NT2/D1 (cell line): ENCODE results near the gene ENTPD1.

ENCODE experiments used
- DNase-seq: peaks from one replicate; pipeline ENCODE4 v3.0.0-alpha.2; 2011; ENCODE audit warnings: low read depth, low spot score
- H3K27me3 ChIP-seq: 2 replicates; pipeline ENCODE4 v1.6.0; 2011; ENCODE audit warnings: mild to moderate bottlenecking; ENCODE audit not compliant: insufficient read length, insufficient read depth
- H3K36me3 ChIP-seq: 2 replicates; pipeline ENCODE4 v1.6.1; 2011; ENCODE audit warnings: mild to moderate bottlenecking, low read length, mixed read lengths; ENCODE audit not compliant: insufficient read depth, insufficient read length
- H3K4me1 ChIP-seq: 2 replicates; pipeline ENCODE4 v1.5.1; 2011; ENCODE audit not compliant: insufficient read depth, insufficient read length
- H3K4me3 ChIP-seq: 2 replicates; pipeline ENCODE4 v1.5.1; 2011; ENCODE audit warnings: low read depth; ENCODE audit not compliant: insufficient read length
- H3K9ac ChIP-seq: 2 replicates; pipeline ENCODE4 v1.6.0; 2011; ENCODE audit warnings: low read depth; ENCODE audit not compliant: insufficient read length
- H3K9me3 ChIP-seq: 2 replicates; pipeline ENCODE4 v1.5.1; 2011; ENCODE audit warnings: mild to moderate bottlenecking, low read length; ENCODE audit not compliant: insufficient read depth
- SUZ12 ChIP-seq: IDR thresholded peaks from 2 replicates; pipeline ENCODE4 v1.6.1; 2011; ENCODE audit not compliant: insufficient read length, insufficient read depth; ENCODE audit errors: extremely low read depth
- YY1 ChIP-seq: IDR thresholded peaks from 2 replicates; pipeline ENCODE4 v1.6.1; 2011; ENCODE audit not compliant: insufficient read length, insufficient read depth
- ZNF274 ChIP-seq: IDR thresholded peaks from 2 replicates; pipeline ENCODE4 v1.6.1; 2011; ENCODE audit warnings: mild to moderate bottlenecking, low read depth, low read length

The ENTPD1 gene

GRCh38 chr10:95814011-95814727 lies 58.2 kb downstream of the ENTPD1 start:
- no peak overlapping the region for H3K4me3 ChIP-seq
- no peak for TF ChIP-seq SUZ12
- no peak for TF ChIP-seq ZNF274
- TF ChIP-seq YY1: no peak
- H3K27me3 ChIP-seq: no peaks in the 10 kb centered on the region
- no peak for DNase-seq
- no peaks in the 10 kb centered on the region for H3K36me3 ChIP-seq
- peaks cover 24% of the 10 kb centered on the region for H3K9me3 ChIP-seq
- no peaks in the 10 kb centered on the region for H3K4me1 ChIP-seq
- H3K9ac ChIP-seq: no peak overlapping the region

GRCh38 chr10:95815133-95815532 lies 59.2 kb downstream of the ENTPD1 start:
- H3K4me1 ChIP-seq: no peaks in the 10 kb centered on the region
- H3K9ac ChIP-seq: no peak overlapping the region
- no peak overlapping the region for H3K4me3 ChIP-seq

GRCh38 chr10:95815701-95816240 lies 59.8 kb downstream of the ENTPD1 start:
- Histone ChIP-seq H3K27me3 (no peaks in the 10 kb centered on the region), H3K36me3 (no peaks in the 10 kb centered on the region), H3K4me3 (no peak overlapping the region), H3K9me3 (peaks cover 10% of the 10 kb centered on the region), H3K9ac (no peak overlapping the region), H3K4me1 (no peaks in the 10 kb centered on the region)
- DNase-seq: no peak
- TF ChIP-seq ZNF274 (no peak), YY1 (no peak), SUZ12 (no peak)

More at GRCh38 chr10:95815133-95815532, 59.2 kb downstream of the ENTPD1 start:
- Histone ChIP-seq H3K36me3 (no peaks in the 10 kb centered on the region), H3K27me3 (no peaks in the 10 kb centered on the region), H3K9me3 (peaks cover 16% of the 10 kb centered on the region)
- DNase-seq: no peak
- TF ChIP-seq SUZ12 (no peak), YY1 (no peak), ZNF274 (no peak)

- TF ChIP-seq ZNF274: no peak
- TF ChIP-seq SUZ12: no peak
- no peak for TF ChIP-seq YY1
- Histone ChIP-seq H3K4me3 (no peak overlapping the region), H3K9me3 (no peaks in the 10 kb centered on the region), H3K9ac (no peak overlapping the region), H3K36me3 (no peaks in the 10 kb centered on the region), H3K27me3 (no peaks in the 10 kb centered on the region), H3K4me1 (no peaks in the 10 kb centered on the region)
- DNase-seq: no peak
Observed at GRCh38 chr10:95818010-95818409, 62.0 kb downstream of the ENTPD1 start.

DNA sequence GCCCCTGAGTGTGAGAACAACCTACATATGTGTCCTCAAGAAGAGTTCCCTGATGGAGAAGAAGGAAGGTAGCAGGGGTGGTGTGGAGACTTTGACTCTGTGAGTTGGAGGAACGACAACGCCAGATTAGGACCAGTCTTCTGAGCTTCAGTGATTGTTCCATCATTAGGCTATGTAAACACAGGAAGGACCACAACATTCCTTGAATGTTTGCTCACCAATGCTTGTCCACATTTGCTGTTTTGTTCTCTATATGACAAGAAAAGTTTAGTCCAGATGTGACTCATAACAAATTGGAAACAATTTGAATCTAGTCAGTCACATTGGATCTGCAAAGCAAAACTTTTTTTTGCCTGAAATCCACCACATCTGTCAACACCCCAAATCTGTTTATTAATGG lies 62.7 kb downstream of the ENTPD1 start:
- no peak for DNase-seq
- TF ChIP-seq SUZ12 (no peak), ZNF274 (no peak), YY1 (no peak)
- no peak overlapping the region for H3K9ac ChIP-seq
- H3K4me1 ChIP-seq: no peaks in the 10 kb centered on the region
- no peaks in the 10 kb centered on the region for H3K36me3 ChIP-seq
- no peaks in the 10 kb centered on the region for H3K27me3 ChIP-seq
- no peak overlapping the region for H3K4me3 ChIP-seq
- no peaks in the 10 kb centered on the region for H3K9me3 ChIP-seq

GRCh38 chr10:95819620-95820329 lies 63.8 kb downstream of the ENTPD1 start:
- Histone ChIP-seq H3K9ac (no peak overlapping the region), H3K4me1 (no peaks in the 10 kb centered on the region), H3K36me3 (no peaks in the 10 kb centered on the region), H3K9me3 (no peaks in the 10 kb centered on the region), H3K4me3 (no peak overlapping the region), H3K27me3 (no peaks in the 10 kb centered on the region)
- no peak for DNase-seq
- TF ChIP-seq YY1 (no peak), ZNF274 (no peak), SUZ12 (no peak)

DNA sequence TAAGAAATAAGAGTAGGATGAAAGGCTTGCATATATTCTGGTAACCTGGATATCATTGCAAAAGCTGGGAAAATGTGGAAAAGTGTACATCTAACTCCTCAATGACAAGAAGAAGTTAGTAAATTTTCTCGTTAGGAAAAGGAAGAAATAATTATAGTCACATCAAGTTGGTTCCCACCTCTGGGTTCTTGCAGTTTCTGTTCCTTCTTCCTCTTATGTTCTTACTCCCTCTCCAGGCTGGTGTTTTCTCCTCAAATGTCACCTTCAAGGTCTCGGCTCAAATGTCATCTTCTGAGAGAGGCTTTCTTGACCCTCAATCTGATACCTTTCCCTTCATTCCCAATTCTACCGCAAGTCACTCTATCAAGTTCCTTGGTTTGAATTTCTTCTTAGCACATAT lies 64.4 kb downstream of the ENTPD1 start:
- H3K4me1 ChIP-seq: no peaks in the 10 kb centered on the region
- DNase-seq: no peak
- H3K9ac ChIP-seq: no peak overlapping the region
- H3K27me3 ChIP-seq: no peaks in the 10 kb centered on the region
- no peak overlapping the region for H3K4me3 ChIP-seq
- no peaks in the 10 kb centered on the region for H3K36me3 ChIP-seq
- TF ChIP-seq SUZ12 (no peak), ZNF274 (no peak), YY1 (no peak)
- H3K9me3 ChIP-seq: no peaks in the 10 kb centered on the region
